K562 (cell line): Measurements from ENCODE around the gene SERPINA1. TPM values are rescaled to one million over a fixed set of nuclear protein-coding genes. Genes with fewer than 3 reads are reported as not detected.

ENCODE experiments used
- ATAC-seq: fragments of 200-7000 bp; cut with Tn5 transposase; 3 replicates; pipeline ENCODE4 v1.9.1; 2020; ENCODE audit warnings: moderate library complexity
- BruUV-seq: library from RNA; stranded (reverse); fragments of 400-500 nt; replicated peaks from 2 replicates; lab custom pipeline; 2021; lab: Mats Ljungman, UMichigan
- CTCF ChIA-PET: fragments of 300-600 bp; formaldehyde crosslinking; extraction: SDS; loops from one replicate; lab custom pipeline; 2021; ENCODE audit warnings: low intra/inter-chr PET ratio; lab: Yijun Ruan, JAX
- POLR2A ChIA-PET: fragments of 300-600, 350-650 bp; sonication (Branson Sonifier 250); formaldehyde crosslinking; extraction: SDS; loops from one replicate; lab custom pipeline; 2021; ENCODE audit warnings: antibody characterized with exemption, inconsistent platforms; lab: Yijun Ruan, JAX
- DNase-seq, 4 experiments: peaks; one replicate each; pipeline versions ENCODE4 v3.0.0 to v3.0.0-alpha.2; 2011 to 2018; ENCODE audit warnings: low spot score in 3 of 4, mixed read lengths in 3 of 4; ENCODE audit errors: extremely low read depth in 1 of 4
- FAIRE-seq: peaks from 2 replicates; lab custom pipeline; 2011; peaks lifted over from hg19 to GRCh38; lab: Jason Lieb, UNC
- H2AFZ ChIP-seq: 2 replicates; pipeline ENCODE4 v1.6.0; 2011; ENCODE audit warnings: low read depth, low read length, control low read depth, inconsistent platforms
- H3K27ac ChIP-seq: fragments of 200-600 bp; 3 replicates; pipeline ENCODE4 v1.8.0; 2011; ENCODE audit warnings: low read depth, mild to moderate bottlenecking, control low read depth, inconsistent platforms, low read length, moderate library complexity, mixed read lengths; ENCODE audit errors: extremely low read depth
- H3K27me3 ChIP-seq, 2 experiments: fragments of 300-600 bp in 1 of 2; 2 replicates in 1 of 2; 3 replicates in 1 of 2; pipeline versions ENCODE4 v1.6.0 to v1.8.0; 2011; ENCODE audit warnings: inconsistent platforms in 2 of 2, low read length in 2 of 2, mild to moderate bottlenecking in 1 of 2, mixed read lengths in 1 of 2, moderate library complexity in 1 of 2; ENCODE audit not compliant: control insufficient read depth in 2 of 2, insufficient read depth in 2 of 2
- H3K36me3 ChIP-seq: fragments of 300-600 bp; 3 replicates; pipeline ENCODE4 v1.8.0; 2011; ENCODE audit warnings: mild to moderate bottlenecking, low read length, inconsistent platforms; ENCODE audit not compliant: control insufficient read depth, insufficient read depth
- H3K4me1 ChIP-seq, 2 experiments: fragments of 200-600 bp in 1 of 2; replicated peaks in 1 of 2; 2 replicates in 1 of 2; 3 replicates in 1 of 2; pipeline versions ENCODE4 v1.5.1 to v1.8.0; 2011; ENCODE audit warnings: inconsistent platforms in 2 of 2, low read length in 2 of 2, mild to moderate bottlenecking in 1 of 2, mixed read lengths in 1 of 2, moderate library complexity in 1 of 2; ENCODE audit not compliant: control insufficient read depth in 2 of 2, insufficient read depth in 2 of 2
- H3K4me2 ChIP-seq: 2 replicates; pipeline ENCODE4 v1.6.1; 2011; ENCODE audit warnings: low read length, control low read depth, inconsistent platforms, mixed read lengths; ENCODE audit not compliant: insufficient read depth
- H3K4me3 ChIP-seq: fragments of 200-600 bp; sonication (generic), shearing (Covaris generic); 2 replicates; pipeline ENCODE4 v1.5.1; 2016; ENCODE audit warnings: control low read depth, inconsistent platforms
- H3K79me2 ChIP-seq: fragments of 200-600 bp; 3 replicates; pipeline ENCODE4 v1.8.0; 2011; ENCODE audit warnings: low read length, inconsistent platforms; ENCODE audit not compliant: control insufficient read depth, insufficient read depth
- H3K9ac ChIP-seq, 2 experiments: 2 replicates each; pipeline versions ENCODE4 v1.6.0 to v1.6.1; 2011; ENCODE audit warnings: low read depth in 2 of 2, low read length in 2 of 2, control low read depth in 1 of 2, inconsistent platforms in 1 of 2, mild to moderate bottlenecking in 1 of 2, mixed read lengths in 1 of 2; ENCODE audit not compliant: insufficient read depth in 1 of 2
- H3K9me1 ChIP-seq: one replicate; pipeline ENCODE4 v1.6.0; 2011; ENCODE audit warnings: inconsistent platforms, mild to moderate bottlenecking, low read length, moderate library complexity; ENCODE audit not compliant: control insufficient read depth, insufficient read depth
- H3K9me3 ChIP-seq: replicated peaks from 2 replicates; pipeline ENCODE4 v1.5.1; 2011; ENCODE audit warnings: low read depth, low read length, inconsistent platforms; ENCODE audit not compliant: control insufficient read depth, insufficient read depth
- H4K20me1 ChIP-seq: replicated peaks from 2 replicates; pipeline ENCODE4 v1.6.1; 2011; ENCODE audit warnings: low read length, inconsistent platforms, mixed read lengths; ENCODE audit not compliant: control insufficient read depth, insufficient read depth
- ELF1 ChIP-seq: fragments of 200-800 bp; sonication (Bioruptor generic); IDR thresholded peaks from 2 replicates; pipeline ENCODE4 v1.6.1; 2016; ENCODE audit warnings: missing genetic modification characterization, missing compliant biosample characterization
- FUS ChIP-seq: fragments of 200-400 bp; formaldehyde crosslinking; optimal IDR thresholded peaks from 2 replicates; pipeline ENCODE3; 2017; ENCODE audit warnings: low read depth, low read length
- WGBS: fragments of 100-300 bp; shearing (Covaris generic); methylation state at CpG from one replicate; pipeline ENCODE4 v1.1.6; 2016; ENCODE audit warnings: low coverage, mixed read lengths; ENCODE audit not compliant: insufficient coverage; ENCODE audit errors: missing lambda C conversion rate; 5-methylcytosine and 5-hydroxymethylcytosine counted together
- in situ Hi-C: fragments of 300-500 bp; cut with MboI; formaldehyde crosslinking; loops from 4 replicates; pipeline ENCODE4 v1.15.0; 2018; ENCODE audit warnings: inconsistent platforms, mixed read lengths
- intact Hi-C: fragments of 100-400 bp; cut with micrococcal nuclease; formaldehyde crosslinking; loops from 2 replicates; pipeline ENCODE4 v1.14.2; 2022
- polyA plus RNA-seq, 8 experiments: library from polyadenylated mRNA; depleted of rRNA in 4 of 8; stranded (reverse) in 5 of 8; unstranded in 3 of 8; fragments of >200 nt; fragmentation: Nextera tagmentation in 2 of 8; fragmentation: Illumina TruSeq in 1 of 8; extraction: Ambion mirVana in 2 of 8; extraction: Trizol in 1 of 8; gene quantifications; 2 replicates each; pipeline versions ENCODE4 v1.2.1 to v1.2.3, GENCODE V29; 2011 to 2014; ENCODE audit warnings: inconsistent platforms in 1 of 8, missing spikeins in 1 of 8
- total RNA-seq, 7 experiments: library from RNA; depleted of rRNA in 6 of 7; stranded (reverse); fragments of >200 nt in 6 of 7; fragmentation: Illumina TruSeq in 2 of 7; extraction: Trizol in 2 of 7; gene quantifications; 2 replicates each; pipeline versions ENCODE4 v1.2.1 to v1.2.3, GENCODE V29; 2011 to 2021; ENCODE audit warnings: low replicate concordance in 1 of 7
- TF ChIP-seq, protein P1 (sequence below), 3 experiments: IDR thresholded peaks in 2 of 3; conservative IDR thresholded peaks in 1 of 3; 2 replicates each; pipeline ENCODE4 v1.5.1; 2011 to 2012; ENCODE audit warnings: low read length in 3 of 3, mild to moderate bottlenecking in 3 of 3, control low read depth in 2 of 3, improper control_type of control experiment in 1 of 3, inconsistent platforms in 1 of 3, low read depth in 1 of 3, mixed read lengths in 1 of 3, moderate library complexity in 1 of 3; ENCODE audit not compliant: insufficient read depth in 2 of 3

The SERPINA1 gene
- total and polyA plus RNA-seq, 9 of the 15 experiments (the other 6 are each of a cell fraction or from before 2014, with no cell fraction given): 4.1 TPM; not detected in 8

GRCh38 chr14:94372021-94372605, 16.3 kb downstream of the SERPINA1 start:
- in situ Hi-C loops (no loop called here), intact Hi-C loops (no loop called here)
- no TSS peak for BruUV-seq
- 10% methylated on average over 11 of the region's 13 CpGs for WGBS
- Histone ChIP-seq H3K9me1 (no peaks in the 10 kb centered on the region), H3K36me3 (no peaks in the 10 kb centered on the region), H3K4me1 (no peaks in the 10 kb centered on the region), H2AFZ (no peak overlapping the region), H3K4me2 (no peak overlapping the region), H3K9ac (no peak overlapping the region), H3K79me2 (no peaks in the 10 kb centered on the region), H4K20me1 (no peaks in the 10 kb centered on the region), H3K4me3 (no peak overlapping the region), H3K27ac (no peak overlapping the region), H3K9me3 (no peaks in the 10 kb centered on the region), H3K27me3 (peaks cover 2 to 14% of the 10 kb centered on the region in 2 experiments; a peak in 1 of 5 replicates)
- ATAC-seq: 0 out of 3 replicates have a peak, but pooled peaks have one; percentile 27
- TF ChIP-seq, protein P1, sequence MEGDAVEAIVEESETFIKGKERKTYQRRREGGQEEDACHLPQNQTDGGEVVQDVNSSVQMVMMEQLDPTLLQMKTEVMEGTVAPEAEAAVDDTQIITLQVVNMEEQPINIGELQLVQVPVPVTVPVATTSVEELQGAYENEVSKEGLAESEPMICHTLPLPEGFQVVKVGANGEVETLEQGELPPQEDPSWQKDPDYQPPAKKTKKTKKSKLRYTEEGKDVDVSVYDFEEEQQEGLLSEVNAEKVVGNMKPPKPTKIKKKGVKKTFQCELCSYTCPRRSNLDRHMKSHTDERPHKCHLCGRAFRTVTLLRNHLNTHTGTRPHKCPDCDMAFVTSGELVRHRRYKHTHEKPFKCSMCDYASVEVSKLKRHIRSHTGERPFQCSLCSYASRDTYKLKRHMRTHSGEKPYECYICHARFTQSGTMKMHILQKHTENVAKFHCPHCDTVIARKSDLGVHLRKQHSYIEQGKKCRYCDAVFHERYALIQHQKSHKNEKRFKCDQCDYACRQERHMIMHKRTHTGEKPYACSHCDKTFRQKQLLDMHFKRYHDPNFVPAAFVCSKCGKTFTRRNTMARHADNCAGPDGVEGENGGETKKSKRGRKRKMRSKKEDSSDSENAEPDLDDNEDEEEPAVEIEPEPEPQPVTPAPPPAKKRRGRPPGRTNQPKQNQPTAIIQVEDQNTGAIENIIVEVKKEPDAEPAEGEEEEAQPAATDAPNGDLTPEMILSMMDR (IDR thresholded peaks at IDR 0.05 in 2 of 3, conservative IDR thresholded peaks at IDR 0.05 in 1 of 3; ENCODE audit: insufficient read depth in 2 of 3, low read depth in 1 of 3, low read length in 3 of 3): peak in 2 of 3 experiments; percentile 18 to 33; a peak in 1 of 6 replicates
- no peak for TF ChIP-seq FUS
- FAIRE-seq: no peak
- ChIA-PET POLR2A (no interaction called here), CTCF (no interaction called here)
- DNase-seq: peak in 1 of 4 experiments; percentile 4

- ATAC-seq (no peak), FAIRE-seq (no peak), DNase-seq (no peak)
- POLR2A ChIA-PET: no interaction called here
- Histone ChIP-seq H3K36me3 (no peaks in the 10 kb centered on the region), H3K79me2 (no peaks in the 10 kb centered on the region), H3K4me3 (no peak overlapping the region), H3K4me2 (no peak overlapping the region), H2AFZ (no peak overlapping the region), H3K27ac (no peak overlapping the region), H3K9me3 (no peaks in the 10 kb centered on the region), H3K9me1 (no peaks in the 10 kb centered on the region), H3K4me1 (no peaks in the 10 kb centered on the region), H4K20me1 (no peaks in the 10 kb centered on the region), H3K9ac (no peak overlapping the region), H3K27me3 (peaks cover 2 to 13% of the 10 kb centered on the region in 2 experiments; a peak in 1 of 5 replicates)
- intact Hi-C loops (no loop called here), in situ Hi-C loops (no loop called here)
- BruUV-seq: no TSS peak
- CTCF ChIA-PET: no interaction called here
- WGBS: 6% methylated on average over 2 of the region's 6 CpGs
- TF ChIP-seq ELF1 (tag): no peak
Observed at GRCh38 chr14:94370524-94370910, 17.9 kb downstream of the SERPINA1 start.
